ENCODE data around the gene LIN7B. TPM values are rescaled to one million over a fixed set of nuclear protein-coding genes. Genes with fewer than 3 reads are reported as not detected.
A peak's percentile ranks its signal among the peaks of the same experiment; 100 is the strongest.

The LIN7B gene
- total RNA-seq, 1 experiment from 2014 or later: 7.0 TPM

DNA sequence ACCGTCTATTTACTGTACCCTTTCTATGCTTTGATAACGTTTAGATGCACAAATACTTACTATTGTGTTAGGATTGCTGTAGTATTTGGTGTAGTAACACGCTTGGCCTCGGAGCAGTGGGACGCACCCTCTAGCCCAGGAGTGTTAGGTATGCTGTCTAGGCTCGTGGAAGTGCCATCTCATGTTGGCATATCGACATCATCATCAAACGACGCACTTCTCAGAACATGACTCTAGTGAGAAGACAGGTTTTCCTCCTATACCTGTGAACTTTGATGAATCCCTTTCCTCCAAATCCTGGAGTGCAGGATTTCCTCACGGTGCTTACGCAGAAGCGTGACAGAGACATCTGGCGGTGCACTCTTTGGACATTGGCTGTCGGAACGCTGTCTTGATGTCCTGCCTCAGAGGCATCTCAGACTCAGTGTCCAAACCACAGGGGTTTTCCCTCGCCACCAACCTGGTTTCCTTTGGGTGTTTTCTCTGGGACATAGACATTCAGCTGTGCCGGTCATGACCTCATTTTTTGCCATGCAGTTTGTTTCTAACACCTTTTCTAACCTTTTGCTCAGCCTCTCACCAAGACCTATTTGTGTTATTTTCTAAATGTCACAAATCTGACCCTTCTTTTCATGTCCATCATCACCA lies 22.7 kb upstream of the LIN7B start:
- CTCF ChIA-PET: interaction anchor here (0.6 to 0.7 kb wide), 2 partner anchors 66 to 382 kb away, joined by 3 to 5 read pairs; no protein-coding TSS in a partner anchor
- TF ChIP-seq, protein P1, sequence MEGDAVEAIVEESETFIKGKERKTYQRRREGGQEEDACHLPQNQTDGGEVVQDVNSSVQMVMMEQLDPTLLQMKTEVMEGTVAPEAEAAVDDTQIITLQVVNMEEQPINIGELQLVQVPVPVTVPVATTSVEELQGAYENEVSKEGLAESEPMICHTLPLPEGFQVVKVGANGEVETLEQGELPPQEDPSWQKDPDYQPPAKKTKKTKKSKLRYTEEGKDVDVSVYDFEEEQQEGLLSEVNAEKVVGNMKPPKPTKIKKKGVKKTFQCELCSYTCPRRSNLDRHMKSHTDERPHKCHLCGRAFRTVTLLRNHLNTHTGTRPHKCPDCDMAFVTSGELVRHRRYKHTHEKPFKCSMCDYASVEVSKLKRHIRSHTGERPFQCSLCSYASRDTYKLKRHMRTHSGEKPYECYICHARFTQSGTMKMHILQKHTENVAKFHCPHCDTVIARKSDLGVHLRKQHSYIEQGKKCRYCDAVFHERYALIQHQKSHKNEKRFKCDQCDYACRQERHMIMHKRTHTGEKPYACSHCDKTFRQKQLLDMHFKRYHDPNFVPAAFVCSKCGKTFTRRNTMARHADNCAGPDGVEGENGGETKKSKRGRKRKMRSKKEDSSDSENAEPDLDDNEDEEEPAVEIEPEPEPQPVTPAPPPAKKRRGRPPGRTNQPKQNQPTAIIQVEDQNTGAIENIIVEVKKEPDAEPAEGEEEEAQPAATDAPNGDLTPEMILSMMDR (IDR thresholded peaks at IDR 0.05; ENCODE audit: unreplicated experiment): no peak
- Mint-ChIP-seq H3K4me1 (ENCODE audit: low read depth, unreplicated experiment) (peaks cover 14% of the 10 kb centered on the region), H3K36me3 (ENCODE audit: insufficient read depth, unreplicated experiment) (peaks cover 91% of the 10 kb centered on the region), H3K4me3 (ENCODE audit: low read depth, unreplicated experiment) (no peak overlapping the region), H3K27me3 (ENCODE audit: unreplicated experiment) (no peaks in the 10 kb centered on the region), H3K9me3 (ENCODE audit: low read depth, unreplicated experiment) (no peaks in the 10 kb centered on the region), H3K27ac (ENCODE audit: unreplicated experiment) (no peak overlapping the region)
- intact Hi-C loops (cut with micrococcal nuclease; ENCODE audit: unreplicated experiment): no loop called here
- DNase-seq: no peak
- no TSS peak for BruUV-seq (replicated peaks)

DNA sequence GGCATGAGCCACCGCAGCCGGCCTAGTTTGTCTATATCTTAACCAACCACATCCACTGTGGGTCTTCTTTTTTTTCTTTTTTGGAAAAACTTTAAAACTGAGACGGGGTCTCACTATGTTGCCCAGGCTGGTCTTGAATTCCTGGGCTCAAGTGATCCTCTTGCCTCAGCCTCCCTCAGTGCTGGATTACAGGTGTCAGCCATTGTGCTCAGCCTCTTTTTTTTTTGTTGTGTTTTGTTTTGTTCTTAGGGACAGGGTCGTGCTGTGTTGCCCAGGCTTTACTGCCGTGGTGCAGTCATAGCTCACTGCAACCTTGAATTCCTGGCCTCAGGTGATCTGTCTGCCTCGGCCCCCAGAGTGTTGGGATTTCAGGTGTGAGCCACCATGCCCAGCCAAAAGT lies 21.5 kb upstream of the LIN7B start:
- H3K36me3 Mint-ChIP-seq (ENCODE audit: insufficient read depth, unreplicated experiment): peaks cover 91% of the 10 kb centered on the region
- BruUV-seq (replicated peaks): no TSS peak
- CTCF ChIA-PET: no interaction called here
- TF ChIP-seq, protein P1 (IDR thresholded peaks at IDR 0.05; ENCODE audit: unreplicated experiment): no peak
- intact Hi-C loops (cut with micrococcal nuclease; ENCODE audit: unreplicated experiment): no loop called here
- no peaks in the 10 kb centered on the region for H3K9me3 Mint-ChIP-seq (ENCODE audit: low read depth, unreplicated experiment)
- no peak overlapping the region for H3K4me3 Mint-ChIP-seq (ENCODE audit: low read depth, unreplicated experiment)
- peaks cover 2% of the 10 kb centered on the region for H3K4me1 Mint-ChIP-seq (ENCODE audit: low read depth, unreplicated experiment)
- no peaks in the 10 kb centered on the region for H3K27me3 Mint-ChIP-seq (ENCODE audit: unreplicated experiment)
- no peak overlapping the region for H3K27ac Mint-ChIP-seq (ENCODE audit: unreplicated experiment)
- no peak for DNase-seq

DNA sequence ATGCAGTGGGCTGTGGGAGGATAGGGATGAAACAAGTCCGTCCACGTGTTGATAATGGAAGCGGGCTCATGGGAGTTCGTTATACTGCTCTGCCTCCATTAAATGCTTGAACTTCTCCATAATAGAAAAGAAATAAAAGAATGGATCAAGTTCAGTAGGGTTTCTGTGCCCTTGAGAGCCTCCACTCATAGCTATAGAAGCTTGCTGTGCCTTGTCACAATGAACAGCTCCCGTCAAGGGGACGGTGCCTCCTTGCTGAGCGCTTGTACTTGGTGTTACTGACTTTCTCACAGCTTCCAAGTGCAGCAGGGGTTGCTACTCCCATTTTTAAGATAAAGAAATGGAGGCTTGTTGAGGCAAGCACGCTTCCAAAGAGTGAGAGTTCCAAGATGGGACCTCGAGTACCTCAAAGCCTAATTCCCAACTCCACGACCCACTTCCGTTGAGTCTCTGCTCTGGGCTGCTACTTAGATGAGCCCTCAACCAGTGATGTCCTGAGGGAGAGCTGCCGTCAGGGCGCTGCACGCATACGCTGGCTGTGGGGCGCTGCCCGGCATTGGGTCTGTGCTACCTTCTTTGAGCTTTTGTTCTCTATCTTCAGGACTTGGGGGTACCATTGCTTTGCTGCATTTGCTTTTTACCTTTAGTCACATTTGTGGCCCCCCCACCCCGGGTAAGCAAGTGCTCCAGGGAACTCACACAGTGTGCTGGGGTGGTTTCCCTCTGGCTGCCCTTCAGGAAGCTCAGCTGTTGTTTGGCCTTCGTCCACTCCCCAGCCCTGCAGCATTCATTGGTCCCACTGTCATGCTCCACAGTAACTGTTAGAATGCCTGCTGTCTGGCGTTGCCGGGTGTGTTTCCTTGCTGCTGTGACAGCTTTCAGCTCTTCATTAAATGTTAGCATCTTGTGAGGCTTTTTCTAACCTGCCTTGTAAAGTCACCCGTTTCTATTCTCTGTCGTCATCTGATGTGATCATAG lies 19.4 kb upstream of the LIN7B start:
- Mint-ChIP-seq H3K36me3 (ENCODE audit: insufficient read depth, unreplicated experiment) (peaks cover 91% of the 10 kb centered on the region), H3K27me3 (ENCODE audit: unreplicated experiment) (no peaks in the 10 kb centered on the region), H3K9me3 (ENCODE audit: low read depth, unreplicated experiment) (no peaks in the 10 kb centered on the region), H3K27ac (ENCODE audit: unreplicated experiment) (no peak overlapping the region), H3K4me3 (ENCODE audit: low read depth, unreplicated experiment) (no peak overlapping the region), H3K4me1 (ENCODE audit: low read depth, unreplicated experiment) (no peaks in the 10 kb centered on the region)
- intact Hi-C loops (cut with micrococcal nuclease; ENCODE audit: unreplicated experiment): loop anchor here (5.0 kb wide), 1 partner anchor 113 kb away; no protein-coding TSS in a partner anchor
- BruUV-seq (replicated peaks): no TSS peak
- TF ChIP-seq, protein P1 (IDR thresholded peaks at IDR 0.05; ENCODE audit: unreplicated experiment): no peak
- CTCF ChIA-PET: interaction anchor here (0.6 to 0.8 kb wide), 5 partner anchors 41 to 233 kb away, joined by 3 to 5 read pairs (median 4); no protein-coding TSS in a partner anchor
- DNase-seq: no peak

DNA sequence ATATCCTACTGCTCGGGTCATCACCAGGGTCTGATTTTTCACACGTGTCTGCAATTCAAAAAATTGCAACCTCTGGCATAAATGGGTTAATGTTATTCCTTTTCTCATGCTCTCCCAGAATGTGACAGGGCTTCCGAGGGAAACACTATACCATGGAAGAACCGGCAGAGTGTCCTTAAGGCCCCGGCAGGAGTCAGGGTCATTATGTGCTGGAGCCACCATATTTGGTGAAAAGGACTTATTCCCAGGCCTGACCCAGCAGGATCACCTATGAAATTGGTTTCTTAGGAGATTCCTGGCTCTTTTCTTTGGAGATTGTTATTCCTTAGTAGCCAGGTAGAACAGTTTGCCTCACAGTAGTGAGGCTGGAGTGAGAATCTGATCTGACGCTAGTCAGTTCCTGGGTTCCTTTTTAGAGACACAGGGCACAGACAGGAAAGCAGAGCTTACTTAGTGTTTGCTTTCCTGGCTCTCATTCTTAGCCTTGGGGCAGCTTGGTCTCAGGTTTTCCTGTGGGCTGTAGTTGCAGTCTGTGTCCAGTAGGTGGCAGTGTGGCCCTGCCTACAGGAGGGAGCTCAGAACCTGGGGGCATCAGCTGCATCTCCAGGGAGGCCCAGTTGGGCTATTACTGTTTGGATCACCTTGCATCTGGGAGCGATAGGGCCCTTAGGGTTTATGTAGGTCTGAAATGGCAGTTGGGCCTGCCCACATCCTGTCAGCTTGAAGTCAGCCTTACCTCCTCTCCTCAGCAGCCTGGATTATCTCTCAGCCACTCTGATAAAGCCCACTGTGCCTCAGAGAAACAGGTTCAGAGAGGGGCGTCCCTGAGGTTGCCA lies 16.5 kb upstream of the LIN7B start:
- intact Hi-C loops (cut with micrococcal nuclease; ENCODE audit: unreplicated experiment): loop anchor here (5.0 kb wide), 1 partner anchor 110 kb away; no protein-coding TSS in a partner anchor
- BruUV-seq (replicated peaks): no TSS peak
- Mint-ChIP-seq H3K4me3 (ENCODE audit: low read depth, unreplicated experiment) (no peak overlapping the region), H3K27me3 (ENCODE audit: unreplicated experiment) (no peaks in the 10 kb centered on the region), H3K27ac (ENCODE audit: unreplicated experiment) (no peak overlapping the region), H3K9me3 (ENCODE audit: low read depth, unreplicated experiment) (no peaks in the 10 kb centered on the region), H3K4me1 (ENCODE audit: low read depth, unreplicated experiment) (peaks cover 7% of the 10 kb centered on the region), H3K36me3 (ENCODE audit: insufficient read depth, unreplicated experiment) (peaks cover 83% of the 10 kb centered on the region)
- peak; percentile 85 for DNase-seq
- CTCF ChIA-PET: interaction anchor here (0.5 to 2.1 kb wide), 28 partner anchors 9 to 509 kb away, joined by 3 to 85 read pairs (median 5); partner anchors contain the start of genes GYS1, LIN7B, PIH1D1 and PPFIA3
- TF ChIP-seq, protein P1 (IDR thresholded peaks at IDR 0.05; ENCODE audit: unreplicated experiment): peak; percentile 99
